GM19397 (cell line): Measurements from ENCODE around the gene MAD1L1.
"Not testable (repeated sequence)": the region's sequence is repeated elsewhere in the genome, so short reads cannot be mapped to it uniquely, and the experiment has no call there.

Experiments
- ATAC-seq: cut with Tn5 transposase; IDR thresholded peaks from one replicate; pipeline ENCODE4 v1.9.1; 2021; ENCODE audit warnings: mild to moderate bottlenecking, moderate library complexity; ENCODE audit not compliant: unreplicated experiment

The MAD1L1 gene

GRCh38 chr7:1893451-1893850 lies 339.3 kb downstream of the MAD1L1 start:
- ATAC-seq: no peak

GRCh38 chr7:1893036-1893435 lies 339.7 kb downstream of the MAD1L1 start:
- no peak for ATAC-seq

- ATAC-seq: no peak
Observed at GRCh38 chr7:1892011-1892965, 340.5 kb downstream of the MAD1L1 start.

DNA sequence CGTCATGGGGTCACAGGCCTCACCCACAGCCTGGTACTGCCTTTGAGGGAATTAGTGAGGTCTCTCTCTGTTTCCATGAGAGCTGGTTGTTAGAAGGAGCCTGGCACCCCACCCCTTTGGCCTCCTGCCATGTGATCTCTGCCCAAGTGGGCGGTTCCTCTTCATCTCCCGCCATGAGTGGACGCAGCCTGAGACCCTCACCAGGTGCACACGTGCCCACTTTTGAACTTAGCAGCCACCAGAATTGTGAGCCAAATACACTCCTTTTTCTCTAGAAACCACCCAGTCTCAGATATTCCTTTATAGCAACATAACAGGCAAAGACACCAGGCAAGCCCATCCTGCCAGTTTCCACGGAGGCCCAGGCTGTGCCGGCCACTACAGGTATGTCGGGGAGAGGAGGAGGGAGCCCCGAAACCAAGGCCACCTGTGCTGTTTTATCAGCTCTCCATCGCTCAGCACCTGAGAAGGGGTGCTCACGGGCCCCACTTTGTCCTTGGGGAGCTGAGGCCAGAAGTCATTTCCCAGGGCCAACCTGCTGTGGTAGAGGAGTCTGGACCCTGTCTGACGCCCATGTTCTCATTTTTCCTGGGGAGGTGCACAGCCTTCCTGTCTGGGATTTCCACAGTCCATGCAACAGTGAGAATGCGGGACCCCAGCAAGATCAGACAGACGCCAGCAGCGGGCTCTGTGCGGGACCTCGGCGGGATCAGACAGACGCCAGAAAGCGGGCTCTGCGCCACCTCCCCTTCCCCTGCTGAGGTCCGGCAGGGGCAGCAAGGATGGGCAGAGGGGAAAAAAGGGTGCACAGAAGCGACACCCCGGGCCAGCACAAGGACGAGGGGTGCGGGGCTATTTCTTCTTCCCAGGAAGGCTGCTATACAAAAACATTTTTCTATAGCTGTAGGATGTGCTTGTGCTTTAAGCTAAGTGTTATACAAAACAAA lies 342.2 kb downstream of the MAD1L1 start:
- no peak for ATAC-seq

GRCh38 chr7:1889556-1890181 lies 343.1 kb downstream of the MAD1L1 start:
- ATAC-seq: no peak

GRCh38 chr7:1889091-1889490 lies 343.7 kb downstream of the MAD1L1 start:
- no peak for ATAC-seq

DNA sequence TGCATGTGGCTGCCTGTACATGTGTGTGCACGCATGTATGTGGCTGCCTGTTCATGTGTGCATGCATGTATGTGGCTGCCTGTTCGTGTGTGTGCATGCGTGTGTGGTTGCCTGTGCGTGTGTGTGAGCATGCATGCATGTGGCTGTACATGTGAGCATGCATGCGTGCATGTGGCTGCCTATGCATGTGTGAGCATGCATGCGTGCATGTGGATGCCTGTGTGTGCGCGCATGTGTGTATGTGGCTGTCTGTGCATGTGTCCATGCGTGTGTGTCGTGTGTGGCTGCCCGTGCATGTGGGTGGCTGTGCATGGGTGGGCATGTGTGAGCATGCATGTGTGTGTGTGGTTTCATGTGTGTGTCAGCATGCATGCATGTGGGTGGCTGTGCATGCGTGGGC lies 344.3 kb downstream of the MAD1L1 start:
- ATAC-seq: no peak

GRCh38 chr7:1887251-1887650 lies 345.5 kb downstream of the MAD1L1 start:
- ATAC-seq: no peak

- no peak for ATAC-seq
Observed at GRCh38 chr7:1886361-1887064, 346.2 kb downstream of the MAD1L1 start.

GRCh38 chr7:1885465-1886226 lies 347.1 kb downstream of the MAD1L1 start:
- no peak for ATAC-seq

DNA sequence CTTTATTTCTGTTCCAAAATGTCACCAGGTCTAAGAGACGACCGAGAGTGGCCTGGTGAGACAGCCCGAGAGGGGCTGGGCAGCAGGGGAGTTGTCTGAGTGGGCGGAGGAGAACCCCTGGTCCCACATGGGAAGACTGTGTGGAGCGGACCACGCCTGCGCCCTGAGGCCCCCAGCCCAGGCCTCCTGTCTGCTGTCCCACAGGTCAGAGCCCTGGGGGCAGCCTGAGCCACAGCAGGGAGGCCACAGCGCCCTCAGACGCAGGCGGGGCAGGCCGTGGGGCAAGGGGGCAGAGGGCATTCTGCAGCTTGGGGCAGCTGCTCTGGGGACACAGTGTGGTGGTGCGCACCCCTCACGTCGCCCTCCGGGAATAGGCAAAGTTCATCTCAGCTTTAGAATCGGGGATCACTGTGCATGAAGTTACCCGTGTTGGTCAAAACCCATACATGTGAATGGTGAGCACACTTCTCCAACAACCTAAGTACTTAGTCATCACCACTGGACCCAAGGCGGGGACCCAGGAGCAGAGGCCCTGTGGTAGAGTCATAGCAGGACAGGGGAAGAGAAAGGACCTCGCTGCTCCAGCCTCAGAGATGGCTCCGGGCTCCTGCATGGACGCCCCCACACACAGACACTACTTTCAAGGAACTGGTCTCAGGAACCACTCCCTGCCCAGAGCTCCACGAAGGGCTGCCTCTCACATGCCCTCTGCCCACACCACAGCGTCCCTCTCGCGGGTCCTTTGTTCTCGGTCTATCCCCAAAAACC lies 348.0 kb downstream of the MAD1L1 start:
- ATAC-seq: no peak

GRCh38 chr7:1883834-1884582 lies 348.7 kb downstream of the MAD1L1 start:
- no peak for ATAC-seq

- ATAC-seq: no peak
Observed at GRCh38 chr7:1883031-1883761, 349.5 kb downstream of the MAD1L1 start.

DNA sequence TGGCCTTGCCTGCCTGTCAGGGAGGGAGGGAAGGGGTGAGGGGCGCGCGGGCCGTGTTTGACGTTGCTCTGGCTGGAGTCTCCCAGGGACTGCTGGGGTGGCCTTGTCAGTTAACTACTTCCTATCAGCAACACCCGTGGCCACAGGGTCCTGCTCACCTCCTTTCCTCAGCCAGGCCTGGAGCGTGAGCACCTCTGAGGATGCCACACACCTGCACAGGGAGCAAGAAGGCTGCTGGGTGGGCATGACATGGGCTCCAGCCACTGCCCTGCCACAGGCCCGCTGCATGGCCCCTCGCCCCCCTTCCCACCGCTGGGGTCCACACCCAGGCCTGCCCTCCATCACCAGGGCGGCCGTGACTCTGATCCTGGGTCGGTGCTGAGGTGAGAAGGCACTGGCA lies 350.3 kb downstream of the MAD1L1 start:
- ATAC-seq: no peak

DNA sequence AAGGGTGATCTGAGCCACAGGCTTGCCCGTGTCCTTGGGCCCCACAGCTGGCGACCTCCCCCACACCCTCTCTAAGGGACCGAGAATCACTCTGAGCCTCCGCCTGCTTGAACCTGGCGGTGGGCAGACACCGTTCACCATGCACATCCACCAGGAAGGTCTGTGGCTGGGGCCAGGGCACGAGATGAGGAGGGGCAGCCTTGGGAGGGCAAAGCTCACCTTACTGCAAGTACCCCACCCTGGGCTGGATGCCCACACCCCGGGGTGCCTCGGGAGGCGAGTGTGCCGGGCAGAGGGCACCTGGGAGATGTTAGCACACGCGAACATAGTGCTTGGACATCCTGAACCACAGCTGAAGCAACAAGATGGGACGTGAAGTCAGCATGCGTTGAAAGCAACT lies 350.8 kb downstream of the MAD1L1 start:
- ATAC-seq: no peak

GRCh38 chr7:1876641-1877040 lies 356.1 kb downstream of the MAD1L1 start:
- ATAC-seq: not testable (repeated sequence)

- ATAC-seq: not testable (repeated sequence)
Observed at GRCh38 chr7:1875392-1876199, 357.1 kb downstream of the MAD1L1 start.
